GM12878 (cell line): ENCODE results near the gene ATL3. TPM values are rescaled to one million over a fixed set of nuclear protein-coding genes. Genes with fewer than 3 reads are reported as not detected.

ENCODE experiments used
- ATAC-seq: fragments of 200-7000 bp; cut with Tn5 transposase; 3 replicates; pipeline ENCODE4 v1.9.1; 2020; ENCODE audit warnings: mild to moderate bottlenecking, moderate library complexity
- BruUV-seq: library from RNA; stranded (reverse); fragments of 400-500 nt; replicated peaks from 2 replicates; lab custom pipeline; 2021; lab: Mats Ljungman, UMichigan
- CTCF ChIA-PET: fragments of 300-600 bp; sonication (Branson Sonifier 250); formaldehyde crosslinking; extraction: SDS; loops from one replicate; lab custom pipeline; 2021; ENCODE audit warnings: inconsistent platforms; lab: Yijun Ruan, JAX
- POLR2A ChIA-PET: fragments of 350-600 bp; formaldehyde crosslinking; extraction: SDS; loops from one replicate; lab custom pipeline; 2021; ENCODE audit warnings: inconsistent platforms; lab: Charles Lee
- RAD21 ChIA-PET: fragments of 300-600 bp; sonication (Branson Sonifier 250); formaldehyde crosslinking; loops from one replicate; lab custom pipeline; 2023; ENCODE audit warnings: antibody characterized with exemption; ENCODE audit not compliant: unreplicated experiment; lab: Charles Lee
- SMC1A ChIA-PET: fragments of 300-600 bp; sonication (Branson Sonifier 250); formaldehyde crosslinking; loops from one replicate; lab custom pipeline; 2023; ENCODE audit not compliant: unreplicated experiment, uncharacterized antibody; lab: Charles Lee
- DNase-seq: peaks from one replicate; pipeline ENCODE4 v3.0.0-alpha.2; 2011; ENCODE audit warnings: low read depth, low spot score
- FAIRE-seq: peaks from 3 replicates; lab custom pipeline; 2011; peaks lifted over from hg19 to GRCh38; lab: Jason Lieb, UNC
- H2AFZ ChIP-seq: 2 replicates; pipeline ENCODE4 v1.6.0; 2011; ENCODE audit warnings: low read depth, low read length, control low read depth; ENCODE audit not compliant: control insufficient read depth
- H3K27ac ChIP-seq: 2 replicates; pipeline ENCODE4 v1.5.1; 2011; ENCODE audit warnings: control low read depth; ENCODE audit not compliant: control insufficient read depth, insufficient read depth
- H3K27me3 ChIP-seq, 2 experiments: replicated peaks in 1 of 2; 2 replicates each; pipeline versions ENCODE4 v1.6.0 to v1.6.1; 2011; ENCODE audit warnings: low read length in 1 of 2; ENCODE audit not compliant: control insufficient read depth in 2 of 2, insufficient read depth in 2 of 2
- H3K36me3 ChIP-seq, 2 experiments: 2 replicates each; pipeline ENCODE4 v1.5.1; 2011; ENCODE audit warnings: low read length in 1 of 2; ENCODE audit not compliant: control insufficient read depth in 2 of 2, insufficient read depth in 2 of 2
- H3K4me1 ChIP-seq: 2 replicates; pipeline ENCODE4 v1.6.1; 2011; ENCODE audit warnings: mild to moderate bottlenecking, low read length, moderate library complexity, mixed read lengths; ENCODE audit not compliant: control insufficient read depth, insufficient read depth
- H3K4me2 ChIP-seq: 2 replicates; pipeline ENCODE4 v1.6.0; 2011; ENCODE audit warnings: control low read depth; ENCODE audit not compliant: control insufficient read depth, insufficient read depth
- H3K4me3 ChIP-seq: fragments of 200-600 bp; sonication (generic); 2 replicates; pipeline ENCODE4 v1.5.1; 2016
- H3K79me2 ChIP-seq: 2 replicates; pipeline ENCODE4 v1.6.0; 2011; ENCODE audit warnings: low read length; ENCODE audit not compliant: control insufficient read depth, insufficient read depth
- H3K9ac ChIP-seq: 2 replicates; pipeline ENCODE4 v1.8.0; 2011; ENCODE audit warnings: low read length, control low read depth, mixed read lengths; ENCODE audit not compliant: control insufficient read depth, insufficient read depth
- H3K9me3 ChIP-seq: replicated peaks from 3 replicates; pipeline ENCODE4 v1.5.1; 2011; ENCODE audit warnings: mild to moderate bottlenecking, low read length; ENCODE audit not compliant: control insufficient read depth, insufficient read depth
- H4K20me1 ChIP-seq: 2 replicates; pipeline ENCODE4 v1.6.0; 2011; ENCODE audit not compliant: control insufficient read depth, insufficient read depth
- ASH2L ChIP-seq: fragments of 300-600, 200-600 bp; sonication (generic); IDR thresholded peaks from 2 replicates; pipeline ENCODE4 v1.6.1; 2017; ENCODE audit warnings: low read depth, mild to moderate bottlenecking, borderline replicate concordance
- ATF2 ChIP-seq: IDR thresholded peaks from 2 replicates; pipeline ENCODE4 v1.6.1; 2012; ENCODE audit warnings: low read length, inconsistent platforms
- BCL11A ChIP-seq: IDR thresholded peaks from 2 replicates; pipeline ENCODE4 v1.6.1; 2011; ENCODE audit warnings: low read depth, low read length
- BRCA1 ChIP-seq: IDR thresholded peaks from 2 replicates; pipeline ENCODE4 v1.6.1; 2011; ENCODE audit warnings: low read depth, low read length, improper control_type of control experiment
- CHD4 ChIP-seq: fragments of 200-600 bp; sonication (generic); IDR thresholded peaks from 2 replicates; pipeline ENCODE4 v1.6.1; 2016; ENCODE audit warnings: mild to moderate bottlenecking
- E2F8 ChIP-seq: fragments of 450-650 bp; IDR thresholded peaks from 2 replicates; pipeline ENCODE4 v1.6.1; 2018; ENCODE audit warnings: mild to moderate bottlenecking, low read depth, moderate library complexity; ENCODE audit not compliant: partially characterized antibody
- GATAD2B ChIP-seq: fragments of 450-650 bp; conservative IDR thresholded peaks from 2 replicates; pipeline ENCODE4 v1.6.1; 2017; ENCODE audit warnings: low read depth, mild to moderate bottlenecking, moderate library complexity
- HCFC1 ChIP-seq: fragments of 150-350 bp; IDR thresholded peaks from 2 replicates; pipeline ENCODE4 v1.6.1; 2014; ENCODE audit warnings: low read length
- HDGF ChIP-seq: fragments of 450-650 bp; IDR thresholded peaks from 2 replicates; pipeline ENCODE4 v1.6.1; 2016; ENCODE audit warnings: antibody characterized with exemption
- IKZF2 ChIP-seq, 2 experiments: fragments of 450-650 bp; IDR thresholded peaks; 2 replicates each; pipeline ENCODE4 v1.6.1; 2017; ENCODE audit warnings: mild to moderate bottlenecking in 2 of 2, moderate library complexity in 2 of 2
- JUNB ChIP-seq: IDR thresholded peaks from 2 replicates; pipeline ENCODE4 v1.6.1; 2016; ENCODE audit warnings: antibody characterized with exemption, mild to moderate bottlenecking
- JUND ChIP-seq: IDR thresholded peaks from 2 replicates; pipeline ENCODE4 v1.6.1; 2012; ENCODE audit warnings: low read depth, mild to moderate bottlenecking, low read length, improper control_type of control experiment, moderate library complexity
- NFIC ChIP-seq: IDR thresholded peaks from 2 replicates; pipeline ENCODE4 v1.6.1; 2012; ENCODE audit warnings: low read depth, mild to moderate bottlenecking, inconsistent platforms, low read length, moderate library complexity
- NFYA ChIP-seq: IDR thresholded peaks from 2 replicates; pipeline ENCODE4 v1.6.1; 2011; ENCODE audit warnings: low read depth, mild to moderate bottlenecking, low read length, improper control_type of control experiment, borderline replicate concordance
- POU2F2 ChIP-seq: IDR thresholded peaks from 3 replicates; pipeline ENCODE4 v1.6.1; 2011; ENCODE audit warnings: low read depth, mild to moderate bottlenecking, low read length, borderline replicate concordance
- RAD21 ChIP-seq: IDR thresholded peaks from 2 replicates; pipeline ENCODE4 v1.6.1; 2011; ENCODE audit warnings: mild to moderate bottlenecking, low read depth, low read length, moderate library complexity; ENCODE audit not compliant: insufficient read depth
- SREBF1 ChIP-seq: IDR thresholded peaks from 2 replicates; pipeline ENCODE4 v1.6.1; 2012; ENCODE audit warnings: mild to moderate bottlenecking, low read length
- SRF ChIP-seq, 2 experiments: IDR thresholded peaks; 2 replicates each; pipeline ENCODE4 v1.6.1; 2011; ENCODE audit warnings: low read depth in 2 of 2, low read length in 2 of 2, mild to moderate bottlenecking in 1 of 2, moderate library complexity in 1 of 2
- STAT3 ChIP-seq: IDR thresholded peaks from 2 replicates; pipeline ENCODE4 v1.6.1; 2011; ENCODE audit warnings: low read depth, low read length, improper control_type of control experiment
- TCF7 ChIP-seq: IDR thresholded peaks from 2 replicates; pipeline ENCODE4 v1.6.1; 2014; ENCODE audit warnings: antibody characterized with exemption, borderline replicate concordance
- ZNF622 ChIP-seq: fragments of 450-650 bp; IDR thresholded peaks from 2 replicates; pipeline ENCODE4 v1.6.1; 2017; ENCODE audit warnings: mild to moderate bottlenecking, inconsistent platforms
- WGBS: methylation state at CpG from one replicate; pipeline ENCODE4 v1.1.6; 2016; ENCODE audit warnings: low lambda C conversion rate; ENCODE audit not compliant: insufficient replicate concordance, insufficient coverage; ENCODE audit errors: missing lambda C conversion rate; 5-methylcytosine and 5-hydroxymethylcytosine counted together
- in situ Hi-C: fragments of 300-500 bp; cut with MboI; formaldehyde crosslinking; loops from 9 replicates; pipeline ENCODE4 v1.14.3; 2018; ENCODE audit warnings: mixed read lengths
- intact Hi-C: fragments of 100-400 bp; cut with micrococcal nuclease; formaldehyde crosslinking; loops from one replicate; pipeline ENCODE4 v1.14.2; 2022; ENCODE audit not compliant: unreplicated experiment
- polyA plus RNA-seq, 11 experiments: library from polyadenylated mRNA; depleted of rRNA in 4 of 11; unstranded in 6 of 11; stranded (reverse) in 5 of 11; fragments of >200 nt; fragmentation: Nextera tagmentation in 4 of 11; fragmentation: Illumina TruSeq in 1 of 11; extraction: Ambion mirVana in 4 of 11; extraction: Trizol in 1 of 11; gene quantifications; 1 replicate in 1 of 11; 2 replicates in 10 of 11; pipeline versions ENCODE4 v1.2.1 to v1.2.3, GENCODE V29; 2011 to 2016; ENCODE audit warnings: inconsistent platforms in 2 of 11, missing spikeins in 2 of 11, low read depth in 1 of 11
- total RNA-seq, 4 experiments: library from RNA; depleted of rRNA in 3 of 4; stranded (reverse); fragments of >200 nt in 3 of 4; fragmentation: Illumina TruSeq in 1 of 4; extraction: Trizol in 1 of 4; gene quantifications; 2 replicates each; pipeline versions ENCODE4 v1.2.1 to v1.2.3, GENCODE V29; 2013 to 2021

The ATL3 gene
- total and polyA plus RNA-seq, 10 of the 15 experiments (the other 5 are each of a cell fraction or from before 2014, with no cell fraction given), result 12.0 to 36.0 (median 21.5) TPM

GRCh38 chr11:63610604-63611394 is 60.4 kb downstream of the ATL3 start (continued):
- no peak for TF ChIP-seq JUNB
- TF ChIP-seq ASH2L, result no peak
- no peak for TF ChIP-seq ZNF622

- Histone ChIP-seq H3K79me2 (no peaks in the 10 kb centered on the region), H3K9me3 (no peaks in the 10 kb centered on the region), H3K27me3 (no peaks in the 10 kb centered on the region; a peak in 1 of 4 replicates), H3K4me3 (no peak overlapping the region), H3K9ac (no peak overlapping the region), H3K27ac (no peak overlapping the region), H3K36me3 (no peaks in the 10 kb centered on the region), H3K4me2 (no peak overlapping the region), H3K4me1 (peaks cover 4% of the 10 kb centered on the region), H2AFZ (no peak overlapping the region), H4K20me1 (no peaks in the 10 kb centered on the region)
- no peak for FAIRE-seq
- ATAC-seq, result no peak
- TF ChIP-seq STAT3 (no peak), JUND (no peak), HDGF (no peak), IKZF2 (IDR thresholded peaks at IDR 0.05) (no peak), POU2F2 (no peak), NFIC (no peak), SREBF1 (no peak), TCF7 (no peak), GATAD2B (no peak), SRF (IDR thresholded peaks at IDR 0.05; ENCODE audit: low read depth in 2 of 2, low read length in 2 of 2) (no peak), BCL11A (no peak), E2F8 (no peak), RAD21 (no peak), ATF2 (no peak), NFYA (no peak), HCFC1 (no peak), CHD4 (no peak), BRCA1 (no peak)
- DNase-seq, result no peak
- intact Hi-C loops (no loop called here), in situ Hi-C loops (no loop called here)
- no TSS peak for BruUV-seq
- WGBS, result 55% methylated on average over 14 of the region's 14 CpGs
- ChIA-PET CTCF (no interaction called here), SMC1A (interaction anchor here (1.1 kb wide), 1 partner anchor 131 kb away, joined by 5 read pairs; no protein-coding TSS in a partner anchor), POLR2A (no interaction called here), RAD21 (interaction anchor here (0.6 kb wide), 1 partner anchor 21 kb away, joined by 3 read pairs; no protein-coding TSS in a partner anchor)
Observed at GRCh38 chr11:63609971-63610580, 61.1 kb downstream of the ATL3 start.
